Choroid plexus epithelial cell (primary cell): Measurements from ENCODE around the gene CAMSAP2.

Experiments used
- DNase-seq: peaks from one replicate; pipeline ENCODE4 v3.0.0-alpha.2; 2010; ENCODE audit warnings: low read depth
- H3K4me3 ChIP-seq: 2 replicates; pipeline ENCODE4 v1.5.1; 2011; ENCODE audit warnings: low read depth, mild to moderate bottlenecking, control low read depth, low read length, moderate library complexity
- CTCF ChIP-seq: conservative IDR thresholded peaks from 2 replicates; pipeline ENCODE4 v1.5.1; 2011; ENCODE audit warnings: low read depth, mild to moderate bottlenecking, control low read depth, inconsistent platforms, low read length, moderate library complexity

The CAMSAP2 gene

GRCh38 chr1:200905411-200906052, 166.8 kb downstream of the CAMSAP2 start:
- DNase-seq = peak; percentile 35
- no peak overlapping the region for H3K4me3 ChIP-seq
- TF ChIP-seq CTCF = no peak

- H3K4me3 ChIP-seq = no peak overlapping the region
- no peak for DNase-seq
- TF ChIP-seq CTCF = no peak
These were observed 167.8 kb downstream of the CAMSAP2 start for GRCh38 chr1:200906491-200906890.

GRCh38 chr1:200907611-200908097, 169.0 kb downstream of the CAMSAP2 start:
- TF ChIP-seq CTCF = no peak
- H3K4me3 ChIP-seq = no peak overlapping the region
- peak; percentile 46 for DNase-seq

GRCh38 chr1:200908191-200908868, 169.6 kb downstream of the CAMSAP2 start:
- no peak overlapping the region for H3K4me3 ChIP-seq
- no peak for DNase-seq
- TF ChIP-seq CTCF = no peak

GRCh38 chr1:200909071-200909470, 170.4 kb downstream of the CAMSAP2 start:
- no peak overlapping the region for H3K4me3 ChIP-seq
- no peak for DNase-seq
- no peak for TF ChIP-seq CTCF

- no peak for DNase-seq
- H3K4me3 ChIP-seq = no peak overlapping the region
- TF ChIP-seq CTCF = no peak
These were observed 171.1 kb downstream of the CAMSAP2 start for GRCh38 chr1:200909757-200910239.
